GM18507 (cell line): ENCODE data around the gene SCGB3A1.

ENCODE experiments used
- DNase-seq: peaks from one replicate; pipeline ENCODE4 v3.0.0; 2011; ENCODE audit warnings: low read depth; ENCODE audit not compliant: insufficient read length; ENCODE audit errors: extremely low spot score
- FAIRE-seq: peaks from 2 replicates; lab custom pipeline; 2011; peaks lifted over from hg19 to GRCh38; lab: Jason Lieb, UNC

The SCGB3A1 gene

DNA sequence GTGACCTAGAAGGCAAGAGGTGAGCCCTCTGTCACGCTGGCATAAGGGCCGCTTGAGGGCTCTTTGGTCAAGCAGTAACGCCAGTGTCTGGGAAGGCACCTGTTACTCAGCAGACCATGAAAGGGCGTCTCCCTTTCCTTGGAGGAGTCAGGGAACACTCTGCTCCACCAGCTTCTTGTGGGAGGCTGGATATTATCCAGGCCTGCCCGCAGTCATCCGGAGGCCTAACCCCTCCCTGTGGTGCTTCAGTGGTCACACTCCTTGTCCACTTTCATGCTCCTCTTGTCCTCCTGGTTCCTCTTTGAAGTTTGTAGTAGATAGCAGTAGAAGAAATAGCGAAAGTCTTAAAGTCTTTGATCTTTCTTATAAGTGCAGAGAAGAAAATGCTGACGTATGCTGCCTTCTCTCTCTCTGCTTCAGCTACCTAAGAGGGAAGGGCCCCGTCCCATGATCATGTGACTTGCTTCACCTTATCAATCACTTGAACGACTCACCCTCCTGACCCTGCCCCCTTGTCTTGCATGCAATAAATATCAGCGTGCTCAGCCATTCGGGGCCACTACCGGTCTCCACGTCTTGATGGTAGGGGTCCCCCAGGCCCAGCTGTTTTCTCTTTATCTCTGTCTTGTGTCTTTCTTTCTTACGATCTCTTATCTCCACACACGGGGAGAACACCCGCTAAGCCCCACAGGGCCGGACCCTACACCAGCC, 16.7 kb upstream of the SCGB3A1 start:
- no peak for FAIRE-seq

DNA sequence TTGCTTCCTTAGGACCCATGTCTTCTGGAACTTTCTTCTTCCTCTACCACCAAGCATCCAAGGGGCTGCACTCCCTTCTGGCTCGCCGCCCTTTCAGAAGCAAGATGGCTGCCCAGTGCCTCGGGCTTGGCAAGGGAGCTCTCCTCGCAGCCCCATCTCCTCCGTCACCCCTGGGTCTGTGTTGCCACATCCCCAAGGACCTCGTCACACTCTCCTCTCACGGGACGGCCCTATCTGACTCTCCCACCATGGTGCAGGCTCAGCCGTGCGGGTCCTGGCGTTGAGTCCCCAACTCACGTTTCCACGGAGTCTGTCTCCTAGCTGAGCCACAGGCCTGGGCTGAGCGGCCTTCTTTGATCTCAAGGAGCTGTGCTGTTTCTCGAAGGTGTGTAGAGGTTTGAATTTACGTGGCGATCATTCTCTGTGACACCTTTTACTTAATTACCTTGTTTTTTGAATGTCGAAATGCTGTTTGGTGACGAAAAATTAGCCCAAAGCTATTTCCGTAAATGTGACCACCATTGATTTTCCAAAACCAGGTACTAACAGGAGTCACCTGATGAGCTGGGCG, 15.0 kb upstream of the SCGB3A1 start:
- no peak for FAIRE-seq
- no peak for DNase-seq

More for the DNA sequence above, 16.7 kb upstream of the SCGB3A1 start:
- no peak for DNase-seq

DNA sequence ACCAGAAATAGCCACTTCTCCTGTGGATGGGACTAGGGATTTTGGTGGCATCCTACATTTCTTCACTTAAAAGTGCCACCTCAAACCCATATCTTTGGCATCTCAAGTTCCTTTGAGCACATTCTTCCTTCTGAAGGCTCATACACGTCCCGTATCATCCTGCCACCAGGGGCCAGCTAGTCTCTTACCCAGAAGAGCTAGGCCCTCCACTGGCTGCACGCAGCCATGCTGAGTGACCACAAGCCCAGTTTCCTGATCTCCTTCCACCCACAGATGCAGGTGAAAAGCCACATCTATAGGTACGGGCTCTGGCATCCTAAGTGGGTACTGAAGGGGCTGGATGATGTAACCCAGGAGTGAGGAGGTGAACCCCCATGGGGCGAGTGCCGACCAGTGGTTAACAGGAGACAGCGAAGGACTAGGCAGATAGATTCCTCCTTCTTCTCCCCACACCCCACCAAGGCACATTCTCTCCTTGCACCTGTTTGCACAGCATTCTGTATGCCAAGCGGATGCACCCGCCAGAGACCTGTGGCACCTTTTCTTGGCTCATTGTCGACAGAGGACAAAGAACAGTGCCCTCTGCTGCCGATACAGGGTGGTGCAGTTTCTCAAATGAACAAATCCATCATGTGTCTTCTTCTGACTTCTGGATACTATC, 14.4 kb upstream of the SCGB3A1 start:
- peak; percentile 44 for DNase-seq
- peak; percentile 84 for FAIRE-seq

DNA sequence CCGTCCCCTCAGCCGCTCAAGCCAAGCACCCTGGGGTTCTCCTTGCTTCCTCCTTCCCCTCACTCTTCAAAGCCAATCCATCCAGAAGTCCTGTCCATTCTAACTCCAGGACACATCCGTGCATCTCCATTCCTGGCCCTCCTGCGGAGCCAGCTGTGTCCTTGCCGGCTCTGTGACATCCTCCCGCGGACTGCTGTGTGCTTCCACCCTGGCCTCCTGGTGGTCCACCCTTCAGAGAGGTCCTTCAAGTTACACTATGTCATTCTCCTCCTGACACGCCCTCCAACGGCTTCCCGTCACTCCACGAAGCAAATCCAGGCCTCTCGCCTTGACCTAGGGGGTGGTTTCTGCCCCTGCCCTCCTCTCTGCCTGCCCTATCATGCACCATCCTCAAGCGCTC, 13.0 kb upstream of the SCGB3A1 start:
- FAIRE-seq, result no peak
- DNase-seq, result no peak

DNA sequence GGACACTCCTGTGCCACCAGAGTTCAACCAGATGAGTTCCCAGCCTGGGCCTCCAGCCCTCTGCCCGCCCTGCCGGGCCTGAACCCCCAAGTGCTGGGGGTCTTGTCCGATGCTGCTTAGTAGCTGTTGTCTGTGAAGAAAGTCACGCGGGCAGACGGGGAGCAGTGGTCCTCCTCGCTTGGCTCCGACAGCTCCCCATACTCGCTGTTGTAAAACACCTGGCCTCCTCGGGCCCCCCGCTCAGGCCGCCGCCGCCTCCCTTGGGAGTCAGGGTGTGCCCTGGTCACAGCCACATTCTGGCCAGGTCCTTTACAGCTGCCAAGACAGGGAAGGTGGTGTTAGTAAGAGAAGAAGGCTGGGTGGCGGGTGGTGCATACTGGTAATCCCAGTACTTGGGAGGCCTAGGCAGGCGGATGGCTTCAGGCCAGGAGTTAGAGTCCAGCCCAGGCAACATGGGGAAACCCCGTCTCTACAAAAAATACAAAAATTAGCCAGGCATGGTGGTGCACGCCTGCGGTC, 11.8 kb upstream of the SCGB3A1 start:
- DNase-seq (no peak), FAIRE-seq (no peak)

DNA sequence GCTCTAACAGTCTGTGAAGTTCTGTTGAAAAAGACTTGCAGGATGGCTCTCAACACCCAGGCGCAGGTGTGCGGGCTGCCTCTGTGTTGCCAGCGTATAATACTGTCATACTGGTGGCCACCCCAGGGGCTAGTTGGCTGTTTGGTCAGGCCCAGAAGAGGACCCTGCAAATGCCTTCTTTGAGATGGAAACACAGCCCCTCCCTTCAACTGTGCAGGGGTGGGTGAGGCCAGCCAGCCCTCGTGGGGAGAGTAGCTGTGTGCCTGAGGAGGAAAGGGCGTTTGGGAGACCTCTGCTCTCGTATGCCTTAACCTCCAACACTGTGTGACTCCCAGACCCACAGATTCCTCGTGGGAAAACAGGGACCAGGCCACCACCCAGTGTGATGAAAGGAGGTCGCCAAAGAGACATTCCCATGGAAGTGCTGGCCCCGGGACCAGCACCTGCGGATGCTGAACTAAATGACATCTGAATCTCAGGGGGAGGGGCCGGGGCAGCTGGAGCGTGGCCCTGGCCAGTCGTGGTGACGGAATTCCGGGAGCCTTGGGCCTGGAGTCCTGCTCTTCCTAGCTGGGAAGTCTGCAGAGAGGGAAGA, 11.3 kb upstream of the SCGB3A1 start:
- no peak for DNase-seq
- no peak for FAIRE-seq

DNA sequence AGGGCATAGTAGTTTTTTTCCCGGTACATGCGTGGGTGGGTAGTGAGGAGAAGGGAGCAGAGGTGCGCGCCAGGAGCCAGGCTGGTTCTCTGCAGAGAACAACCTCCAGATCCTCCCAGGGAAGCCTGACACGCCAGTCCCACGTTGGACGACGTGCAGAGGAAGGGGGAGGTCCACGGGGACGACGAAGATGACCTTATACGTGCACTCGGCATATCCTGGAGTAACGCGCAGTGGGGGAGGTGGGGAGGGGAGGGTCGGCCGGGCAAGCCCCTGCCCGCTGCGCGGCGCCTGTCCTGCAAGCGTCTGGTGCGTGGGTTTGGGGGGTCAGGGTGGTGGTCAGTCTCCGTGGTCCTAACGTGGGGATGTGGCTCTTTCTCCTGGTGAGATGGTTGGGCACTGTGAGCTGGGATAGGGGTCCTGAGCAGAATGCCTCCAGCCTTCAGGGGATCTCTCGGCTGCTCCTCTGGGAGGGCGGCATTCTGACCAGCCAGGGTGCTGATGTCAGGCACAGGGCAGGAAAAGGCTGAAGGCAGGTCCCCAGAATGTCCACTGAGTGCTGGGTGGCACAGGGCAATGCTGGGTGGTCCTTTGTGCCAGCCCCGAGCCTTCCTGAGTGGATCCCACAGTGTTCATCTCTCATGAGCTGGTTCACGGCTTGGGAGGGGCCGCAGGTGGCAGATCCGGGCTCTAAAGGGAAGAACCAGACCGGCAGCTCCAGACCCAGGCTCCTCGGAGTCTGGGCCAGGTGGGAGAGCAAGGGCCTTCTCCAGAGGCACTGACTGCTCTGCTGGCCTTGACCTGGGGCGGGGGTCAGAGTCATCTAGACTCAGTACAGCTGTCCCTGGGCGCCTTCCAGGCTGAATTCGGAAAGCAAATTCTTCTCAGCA, 10.5 kb upstream of the SCGB3A1 start:
- FAIRE-seq, result no peak
- DNase-seq, result no peak

DNA sequence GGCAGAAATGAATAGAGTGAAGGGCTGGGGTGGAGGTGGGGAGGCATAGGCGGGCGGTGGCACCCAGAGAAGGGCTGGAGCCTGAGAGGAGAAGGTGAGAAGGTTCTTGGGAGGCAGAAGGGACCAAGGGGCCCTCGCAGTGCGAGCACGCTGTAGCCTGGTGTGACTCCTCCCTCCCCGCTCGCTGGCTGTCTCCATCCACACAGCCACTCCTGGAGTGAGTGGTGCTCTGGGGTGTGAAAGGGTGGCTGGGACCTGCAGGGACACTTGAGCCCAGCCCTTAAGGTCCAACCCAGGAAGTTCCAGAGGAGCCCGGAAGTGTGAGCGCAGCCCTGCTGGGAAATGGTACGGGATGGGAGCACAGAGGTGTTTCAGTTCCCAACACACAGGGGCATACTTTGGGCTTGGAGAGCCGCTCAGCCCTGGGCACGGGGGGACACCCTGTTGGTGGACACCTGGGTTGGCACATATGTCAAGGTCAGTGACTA, 9.3 kb upstream of the SCGB3A1 start:
- FAIRE-seq (no peak), DNase-seq (no peak)

DNA sequence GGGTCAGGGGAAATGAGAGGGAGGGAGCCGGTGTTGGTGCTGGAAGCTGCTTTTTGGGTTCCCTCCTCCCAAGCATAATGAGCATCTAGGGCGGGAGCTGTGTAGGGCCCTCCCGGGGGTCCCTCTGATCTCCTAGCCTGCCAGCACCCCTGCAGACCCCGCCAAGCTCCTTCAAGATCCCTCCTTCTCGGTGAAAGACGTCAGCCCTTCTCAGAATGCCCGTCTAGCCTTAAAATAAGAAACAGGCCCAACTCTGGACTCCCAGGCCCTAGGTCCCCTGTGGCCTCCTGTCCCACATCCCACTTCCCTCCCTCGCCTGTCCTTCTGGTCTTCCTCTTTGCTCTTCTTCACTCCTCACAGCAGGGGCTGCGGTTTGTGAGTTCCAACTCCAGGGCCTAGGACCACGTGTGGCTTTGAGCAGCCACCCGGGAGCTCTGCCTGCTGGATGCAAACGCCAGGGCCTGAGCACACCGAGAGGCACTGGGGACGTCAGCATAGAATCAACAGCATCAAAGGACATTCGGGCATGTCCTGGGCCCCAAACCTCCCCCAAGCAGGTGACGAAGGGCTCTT, 8.8 kb upstream of the SCGB3A1 start:
- DNase-seq (no peak), FAIRE-seq (no peak)

DNA sequence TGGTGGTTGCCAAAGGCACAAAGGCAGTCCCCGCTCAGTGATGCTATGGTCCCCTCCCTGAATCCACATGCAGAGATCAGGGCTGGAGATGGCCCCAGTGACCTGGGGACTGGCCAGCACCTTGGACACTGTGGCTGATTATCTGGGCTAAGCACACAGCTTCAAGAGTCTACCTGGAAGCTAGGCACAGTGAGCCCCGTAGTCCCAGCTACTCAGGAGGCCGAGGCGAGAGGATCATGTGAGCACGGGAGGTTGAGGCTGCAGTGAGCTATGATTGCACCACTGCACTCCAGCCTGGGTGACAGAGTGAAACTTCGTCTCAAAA, 8.3 kb upstream of the SCGB3A1 start:
- DNase-seq (no peak), FAIRE-seq (no peak)

DNA sequence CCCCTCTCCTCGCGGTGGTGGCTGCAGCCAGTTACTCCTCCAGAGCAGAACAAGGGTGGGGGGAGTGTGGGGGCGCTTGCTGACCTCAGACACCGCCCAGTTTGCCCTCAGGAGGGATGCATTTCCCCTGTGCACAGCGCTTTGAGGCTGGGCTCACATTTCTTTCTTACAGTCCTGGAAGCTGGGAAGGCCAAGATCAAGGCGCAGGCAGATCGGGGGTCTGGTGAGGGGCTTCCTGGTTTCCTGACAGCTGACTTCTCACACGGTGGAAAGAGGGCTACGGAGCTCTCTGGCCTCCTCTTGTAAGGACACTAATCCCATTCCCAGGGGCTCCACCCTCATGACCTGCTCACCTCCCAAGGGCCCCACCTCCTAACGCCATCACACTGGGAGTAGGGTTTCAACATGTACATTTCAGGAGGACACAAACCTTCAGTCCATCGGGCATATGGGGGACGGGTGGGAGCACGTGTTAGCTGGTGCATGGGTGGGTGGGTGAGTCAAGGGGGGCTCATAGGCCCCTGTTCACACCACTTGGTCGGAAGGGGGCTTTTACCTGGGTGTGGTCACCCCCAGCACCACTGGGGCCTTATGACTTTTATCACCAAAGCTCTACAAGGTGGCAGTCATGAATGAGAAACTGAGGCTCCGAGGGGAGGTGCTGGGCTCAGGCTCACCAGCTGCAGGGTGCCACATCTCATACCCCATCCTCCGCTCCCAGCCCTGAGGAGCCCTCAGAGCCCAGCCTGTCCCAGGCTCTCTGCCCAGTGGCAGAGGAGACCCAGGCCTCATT, 7.7 kb upstream of the SCGB3A1 start:
- FAIRE-seq, result no peak

DNA sequence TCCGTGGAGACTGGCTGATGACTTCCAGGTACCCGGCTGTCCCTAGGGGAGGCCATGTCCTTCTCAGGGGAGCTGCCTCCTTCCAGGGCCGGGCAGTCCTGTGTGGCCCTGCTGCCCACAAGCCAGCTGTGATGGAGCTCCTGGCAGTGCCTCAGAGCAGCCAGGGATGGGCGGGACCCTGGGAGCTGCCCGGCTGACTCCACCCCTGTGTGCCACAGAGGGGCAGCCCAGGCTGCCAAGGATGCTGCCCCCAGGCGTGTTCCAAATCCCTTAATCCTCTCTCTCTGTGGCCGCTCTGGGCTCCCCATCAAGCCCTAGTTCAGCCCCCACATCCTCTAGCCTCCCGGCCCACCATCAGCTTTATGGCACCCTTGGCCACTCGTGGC, 7.0 kb upstream of the SCGB3A1 start:
- no peak for FAIRE-seq

More for the DNA sequence above, 7.7 kb upstream of the SCGB3A1 start:
- DNase-seq, result no peak

DNA sequence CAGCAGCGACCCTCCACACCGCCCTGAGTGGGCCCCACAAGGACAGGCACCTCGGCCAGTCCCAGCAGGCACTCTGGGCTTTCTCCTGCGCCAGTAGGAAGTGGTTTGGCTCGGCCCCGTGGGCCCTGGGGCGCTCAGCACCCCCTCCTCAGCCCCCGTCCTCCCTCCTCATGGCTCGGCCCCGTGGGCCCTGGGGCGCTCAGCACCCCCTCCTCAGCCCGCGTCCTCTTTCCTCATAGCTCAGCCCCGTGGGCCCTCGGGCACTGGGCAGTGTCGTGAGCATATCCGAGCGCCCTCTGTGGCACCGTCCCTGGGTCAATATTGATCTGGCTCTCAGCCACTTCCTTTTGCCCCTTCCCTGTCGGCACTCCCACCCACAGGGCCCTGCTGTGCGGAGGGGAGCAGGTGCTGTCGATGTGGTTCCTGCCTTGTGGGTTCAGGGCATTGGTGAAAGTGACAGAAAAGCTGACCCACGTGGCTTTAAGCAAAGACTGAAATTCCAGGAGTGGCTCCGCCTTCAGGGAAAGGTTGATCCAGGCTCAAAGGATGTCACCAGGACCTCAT, 5.5 kb upstream of the SCGB3A1 start:
- DNase-seq (no peak), FAIRE-seq (no peak)

More for the DNA sequence above, 7.0 kb upstream of the SCGB3A1 start:
- DNase-seq, result no peak

DNA sequence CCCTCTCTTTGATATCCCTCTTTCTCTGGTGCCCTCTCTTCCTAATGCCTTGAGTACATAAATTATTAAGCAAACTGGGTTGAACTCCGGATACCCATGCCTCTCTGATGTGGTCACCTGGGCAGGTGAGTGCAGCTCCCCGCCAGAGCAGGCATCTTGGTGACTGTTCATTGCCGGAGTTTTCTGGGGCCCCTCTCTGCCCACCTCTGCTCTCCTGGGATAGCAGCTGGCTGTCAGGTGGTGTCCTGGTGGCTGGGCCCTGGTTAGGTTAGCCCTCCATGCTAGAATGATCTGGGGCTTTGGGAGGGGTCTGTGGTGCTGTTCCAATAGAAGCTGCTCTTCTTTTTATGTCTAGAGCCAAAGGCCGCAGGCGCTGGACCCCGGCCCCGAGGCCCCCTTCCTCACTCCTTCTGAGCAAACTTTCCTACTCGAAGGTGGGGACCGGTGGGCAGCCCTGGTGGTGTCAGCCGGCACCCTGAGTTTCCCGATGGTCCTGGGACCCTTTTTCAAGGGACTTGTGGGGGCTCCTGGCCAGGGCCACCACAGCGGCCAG, 4.9 kb upstream of the SCGB3A1 start:
- FAIRE-seq (no peak), DNase-seq (no peak)

DNA sequence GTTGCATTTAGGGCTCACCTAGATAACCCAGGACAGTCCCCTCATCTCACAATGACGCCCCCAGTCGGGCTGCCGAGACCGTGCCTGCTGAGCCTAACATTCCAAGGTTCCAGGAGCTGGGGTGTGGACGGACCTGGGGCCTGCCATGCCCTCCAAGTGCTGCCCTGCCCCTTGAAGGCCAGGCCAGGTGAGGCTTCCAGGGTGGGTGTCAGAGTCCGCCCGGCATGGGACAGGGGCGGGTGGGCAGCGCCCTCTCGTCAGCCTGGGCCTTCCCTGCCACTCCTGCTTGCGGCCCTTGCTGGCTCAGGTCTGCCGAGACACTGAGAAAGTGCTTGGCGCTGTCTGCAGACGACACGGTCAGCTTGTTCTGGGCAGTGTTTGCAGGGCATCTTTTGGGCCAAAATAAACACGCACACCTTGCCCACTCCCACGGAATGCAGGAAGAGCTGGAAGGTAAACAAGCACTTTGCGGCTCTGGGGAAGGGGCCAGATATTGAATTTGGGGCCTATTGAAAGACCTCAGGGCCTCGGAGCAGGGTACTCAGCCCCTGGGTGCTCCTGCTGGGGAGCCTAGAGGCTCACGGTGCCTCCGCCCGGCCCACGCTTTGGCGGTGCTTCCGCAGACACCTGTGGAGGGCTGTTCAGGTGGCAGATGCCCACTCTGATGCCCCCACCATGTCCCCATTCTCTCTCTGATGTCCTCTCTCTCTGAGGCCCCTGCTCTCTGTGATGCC, 4.2 kb upstream of the SCGB3A1 start:
- DNase-seq (no peak), FAIRE-seq (no peak)

DNA sequence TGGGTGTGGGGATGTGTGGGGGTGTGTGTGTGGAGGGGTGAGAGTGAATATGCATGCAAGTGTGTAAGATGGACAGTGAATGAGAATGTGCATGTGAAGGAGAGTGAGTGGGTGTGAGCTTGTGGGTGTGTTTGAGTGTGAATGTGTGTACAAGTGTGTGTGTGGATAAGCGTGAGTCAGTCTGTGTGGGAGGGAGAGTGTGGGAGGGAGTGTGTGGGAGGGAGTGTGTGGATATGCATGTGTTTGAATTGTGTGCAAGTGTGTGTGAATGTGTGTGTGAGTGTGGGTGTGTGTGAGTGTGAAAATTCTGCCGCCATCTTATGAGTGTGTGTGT, 3.7 kb upstream of the SCGB3A1 start:
- FAIRE-seq (no peak), DNase-seq (no peak)

DNA sequence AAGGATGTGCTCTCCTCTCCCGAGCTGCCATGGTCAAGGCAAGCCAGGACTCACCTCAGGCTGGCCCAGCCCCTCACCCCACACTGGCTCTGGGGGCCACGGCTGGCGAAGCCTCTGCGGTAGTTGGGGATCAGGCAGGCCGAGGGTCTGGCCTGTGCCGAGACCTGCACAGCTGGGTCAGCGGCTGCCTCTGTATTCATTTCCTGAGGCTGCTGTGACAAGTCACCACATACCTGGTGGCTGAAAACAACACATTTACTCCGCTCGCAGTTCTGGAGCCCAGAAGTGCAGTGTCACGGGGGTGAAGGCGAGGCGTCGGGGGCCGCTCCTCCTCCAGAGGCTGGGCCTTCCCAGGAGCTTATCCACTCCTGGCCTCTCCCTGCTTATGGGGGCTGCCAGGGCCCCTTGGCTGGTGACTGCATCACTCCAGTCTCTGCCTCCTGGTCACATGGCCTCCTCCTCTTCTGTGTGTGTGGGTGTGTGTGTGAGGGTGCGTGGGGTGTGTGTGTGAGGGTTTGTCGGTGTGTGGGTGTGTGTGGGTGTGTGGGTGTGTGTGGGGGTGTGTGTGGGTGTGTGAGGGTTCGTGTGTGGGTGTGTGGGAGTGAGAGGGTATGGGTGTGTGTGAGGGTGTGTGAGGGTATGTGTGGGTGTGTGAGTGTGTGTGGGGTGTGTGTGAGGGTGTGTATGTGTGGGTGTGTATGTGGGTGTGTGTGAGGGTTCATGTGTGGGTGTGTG, 3.2 kb upstream of the SCGB3A1 start:
- DNase-seq (no peak), FAIRE-seq (no peak)
